Ecto neural progenitor cell (in vitro differentiated cells): Measurements from ENCODE around the gene FIGNL2.

ENCODE experiments used
- DNase-seq: peaks from one replicate; pipeline ENCODE4 v3.0.0-alpha.2; 2018; ENCODE audit warnings: low spot score

Gene FIGNL2

GRCh38 chr12:51874486-51874885 lies 26.0 kb upstream of the FIGNL2 start:
- no peak for DNase-seq

GRCh38 chr12:51874000-51874399 lies 25.5 kb upstream of the FIGNL2 start:
- no peak for DNase-seq

- DNase-seq, result peak; percentile 78
Observed at GRCh38 chr12:51873251-51873994, 24.9 kb upstream of the FIGNL2 start.

GRCh38 chr12:51872689-51872981 lies 24.1 kb upstream of the FIGNL2 start:
- no peak for DNase-seq

GRCh38 chr12:51871918-51872688 lies 23.6 kb upstream of the FIGNL2 start:
- no peak for DNase-seq

- no peak for DNase-seq
Observed at GRCh38 chr12:51871126-51871525, 22.6 kb upstream of the FIGNL2 start.

GRCh38 chr12:51870504-51870903 lies 22.0 kb upstream of the FIGNL2 start:
- no peak for DNase-seq

- no peak for DNase-seq
Observed at GRCh38 chr12:51869931-51870330, 21.4 kb upstream of the FIGNL2 start.

- no peak for DNase-seq
Observed at GRCh38 chr12:51869496-51869865, 21.0 kb upstream of the FIGNL2 start.

GRCh38 chr12:51868821-51869495 lies 20.4 kb upstream of the FIGNL2 start:
- peak; percentile 80 for DNase-seq

- no peak for DNase-seq
Observed at GRCh38 chr12:51867796-51868428, 19.4 kb upstream of the FIGNL2 start.

GRCh38 chr12:51867371-51867770 lies 18.9 kb upstream of the FIGNL2 start:
- DNase-seq, result no peak

- DNase-seq, result no peak
Observed at GRCh38 chr12:51866762-51867161, 18.2 kb upstream of the FIGNL2 start.

GRCh38 chr12:51866324-51866723 lies 17.8 kb upstream of the FIGNL2 start:
- DNase-seq, result no peak

GRCh38 chr12:51865757-51866270 lies 17.3 kb upstream of the FIGNL2 start:
- DNase-seq, result peak; percentile 64

GRCh38 chr12:51864833-51865670 lies 16.5 kb upstream of the FIGNL2 start:
- peak; percentile 76 for DNase-seq

GRCh38 chr12:51863933-51864832 lies 15.7 kb upstream of the FIGNL2 start:
- DNase-seq, result peak; percentile 95

- peak; percentile 87 for DNase-seq
Observed at GRCh38 chr12:51863363-51863932, 14.9 kb upstream of the FIGNL2 start.

GRCh38 chr12:51862947-51863346 lies 14.4 kb upstream of the FIGNL2 start:
- DNase-seq, result no peak

- no peak for DNase-seq
Observed at GRCh38 chr12:51860986-51861385, 12.5 kb upstream of the FIGNL2 start.
